Stimulated activated CD4-positive, alpha-beta T cell treated with anti-CD3 and anti-CD28 coated beads, Interleukin-12 subunit alpha, Interleukin-12 subunit beta, amount 100 ng/mL, for 4 hours (primary cell): ENCODE measurements around the gene UBTD1.
A peak's percentile ranks its signal among the peaks of the same experiment; 100 is the strongest.
"Not testable (repeated sequence)": the region's sequence is repeated elsewhere in the genome, so short reads cannot be mapped to it uniquely, and the experiment has no call there.

Experiments used
- DNase-seq: peaks from one replicate; pipeline ENCODE4 v3.0.0-alpha.2; 2020

The UBTD1 gene

DNA sequence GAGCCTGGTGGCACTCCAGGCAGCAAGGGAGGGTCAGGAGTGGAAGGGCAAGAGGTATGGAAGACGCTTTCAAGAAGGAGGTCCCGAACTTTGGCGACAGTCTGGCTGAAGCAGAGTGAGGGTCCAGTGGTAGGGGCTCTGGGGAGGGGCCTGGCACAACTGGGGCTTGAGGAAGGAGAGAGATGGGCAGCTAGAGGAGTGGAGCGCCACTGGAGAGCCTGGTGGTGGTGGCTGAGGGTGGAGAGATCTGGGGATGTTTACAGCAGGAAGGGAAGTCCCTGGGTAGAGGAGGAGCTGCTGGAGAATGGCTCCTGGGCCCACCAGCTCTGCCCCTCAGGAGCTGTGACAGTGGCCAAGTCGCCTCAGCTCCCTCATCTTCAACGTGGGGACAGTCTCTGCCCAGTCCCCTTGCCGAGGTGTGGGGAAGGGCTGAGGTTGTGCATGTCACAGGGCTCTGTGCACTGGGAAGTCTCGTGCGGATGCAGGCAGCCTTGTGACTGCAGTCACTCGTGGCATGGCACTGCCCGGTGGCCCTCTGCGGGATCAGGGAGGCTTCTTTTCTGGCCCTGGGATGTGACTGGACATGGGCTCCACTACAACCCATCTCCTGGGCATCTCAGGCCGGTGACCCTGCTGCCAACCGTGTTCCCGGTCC lies 18.5 kb downstream of the UBTD1 start:
- no peak for DNase-seq

- no peak for DNase-seq
Observed at GRCh38 chr10:97517778-97518300, 19.1 kb downstream of the UBTD1 start.

GRCh38 chr10:97518301-97519043 lies 19.7 kb downstream of the UBTD1 start:
- no peak for DNase-seq

DNA sequence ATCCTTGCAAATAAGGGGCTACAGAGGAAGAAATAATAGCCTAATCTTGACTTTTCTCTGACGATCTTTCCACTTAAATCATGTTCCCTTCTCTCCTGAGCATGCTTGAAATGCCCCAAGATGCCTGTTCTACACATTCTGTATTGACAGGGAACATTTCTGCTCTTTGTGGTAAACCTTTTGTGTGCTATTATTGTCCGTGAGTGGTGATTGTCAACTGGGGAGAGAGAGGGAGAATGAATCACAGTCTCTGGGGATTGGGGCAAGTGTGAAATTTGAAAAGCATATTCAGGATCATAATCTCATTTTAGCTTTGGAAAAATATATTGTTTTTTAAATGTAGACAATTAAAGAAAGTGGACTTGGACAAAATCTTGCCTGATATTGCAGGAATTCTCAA lies 20.6 kb downstream of the UBTD1 start:
- DNase-seq, result no peak

DNA sequence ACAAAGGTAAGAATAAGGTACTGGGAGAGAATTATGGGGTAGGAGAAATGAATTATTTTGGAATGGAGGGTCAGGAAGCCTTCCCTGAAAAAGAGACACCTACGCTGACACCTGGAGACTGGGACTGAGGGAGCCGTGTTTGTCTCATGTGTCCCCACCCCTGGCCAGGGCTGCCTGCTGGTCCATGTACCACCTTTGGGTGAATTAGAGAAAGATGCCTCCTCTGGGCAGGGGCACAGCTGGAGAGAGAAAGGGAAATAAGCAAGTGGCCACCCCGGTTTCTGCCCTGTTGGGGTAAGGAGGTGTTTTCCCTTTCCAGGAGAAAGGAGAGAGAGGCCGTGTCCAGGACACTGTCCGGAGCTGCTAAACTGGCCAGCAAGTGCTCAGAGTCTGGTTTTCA lies 21.8 kb downstream of the UBTD1 start:
- no peak for DNase-seq

DNA sequence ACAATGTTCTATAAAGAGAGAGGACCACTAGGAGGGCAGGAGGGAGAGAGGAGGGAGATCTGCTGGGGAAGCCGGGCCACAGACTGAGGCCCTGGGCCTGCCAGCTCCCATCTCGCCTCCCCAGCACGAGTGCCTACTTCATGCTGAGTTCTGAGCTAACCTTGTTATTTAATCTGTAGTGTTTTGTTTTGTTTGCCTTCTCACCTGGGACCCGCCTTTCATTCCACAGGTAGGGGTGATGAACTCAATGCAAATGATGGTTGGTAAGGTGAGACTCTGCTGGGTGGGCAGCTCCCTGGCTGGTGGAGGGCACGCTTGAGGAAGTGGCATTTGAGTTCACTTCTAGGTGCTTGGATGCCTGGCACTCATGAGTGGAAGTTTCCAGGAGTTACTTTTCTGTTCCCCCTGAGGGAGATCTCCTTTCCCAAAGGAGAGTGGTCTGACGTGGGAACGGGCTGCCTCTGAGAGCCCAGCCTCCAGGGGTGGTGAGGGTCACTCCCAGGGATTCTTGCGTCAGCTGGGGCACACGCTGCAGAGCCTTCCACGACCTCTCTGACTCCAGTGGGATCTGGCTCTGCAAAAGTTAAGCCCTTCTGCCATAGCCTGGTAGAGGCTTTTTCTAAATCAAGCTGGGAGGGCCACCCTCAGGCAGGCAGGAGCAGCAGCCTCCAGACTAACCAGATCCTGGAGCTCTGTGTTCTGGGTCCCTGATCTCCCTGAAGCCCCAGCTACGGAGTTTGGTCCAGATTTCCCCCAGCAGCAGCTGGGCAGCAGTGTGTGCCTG lies 22.4 kb downstream of the UBTD1 start:
- no peak for DNase-seq

DNA sequence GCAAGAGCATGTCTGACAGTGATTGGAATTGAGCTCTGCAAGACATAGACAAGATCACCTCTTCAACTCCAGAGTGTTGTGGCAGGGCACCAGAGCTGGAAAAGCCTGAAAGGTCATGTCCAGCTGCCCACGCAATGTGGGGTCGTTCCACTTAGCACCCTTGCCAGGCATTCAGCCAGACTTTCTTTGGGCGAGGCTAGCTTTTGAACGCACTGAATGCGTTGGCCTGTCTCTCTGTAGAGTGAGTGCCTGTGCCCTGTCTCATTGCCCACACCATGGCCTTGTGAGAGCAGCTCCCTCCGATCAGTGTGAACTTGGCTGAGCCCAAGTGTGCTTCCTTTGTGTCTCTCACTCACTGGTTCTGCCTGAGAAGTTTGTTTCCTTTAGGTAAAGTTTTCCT lies 23.3 kb downstream of the UBTD1 start:
- no peak for DNase-seq

GRCh38 chr10:97522937-97523336 lies 24.2 kb downstream of the UBTD1 start:
- no peak for DNase-seq

- DNase-seq, result no peak
Observed at GRCh38 chr10:97525086-97525485, 26.4 kb downstream of the UBTD1 start.

GRCh38 chr10:97525683-97526110 lies 27.0 kb downstream of the UBTD1 start:
- no peak for DNase-seq

DNA sequence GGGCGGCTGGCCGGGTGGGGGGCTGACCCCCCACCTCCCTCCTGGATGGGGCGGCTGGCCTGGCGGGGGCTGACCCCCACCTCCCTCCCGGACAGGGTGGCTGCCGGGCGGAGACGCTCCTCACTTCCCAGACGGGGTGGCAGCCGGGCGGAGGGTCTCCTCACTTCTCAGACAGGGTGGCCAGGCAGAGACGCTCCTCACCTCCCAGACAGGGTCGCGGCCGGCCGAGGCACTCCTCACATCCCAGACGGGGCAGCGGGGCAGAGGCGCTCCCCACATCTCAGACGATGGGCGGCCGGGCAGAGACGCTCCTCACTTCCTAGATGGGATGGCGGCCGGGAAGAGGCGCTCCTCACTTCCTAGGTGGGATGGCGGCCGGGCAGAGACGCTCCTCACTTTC lies 30.2 kb downstream of the UBTD1 start:
- DNase-seq, result not testable (repeated sequence)

DNA sequence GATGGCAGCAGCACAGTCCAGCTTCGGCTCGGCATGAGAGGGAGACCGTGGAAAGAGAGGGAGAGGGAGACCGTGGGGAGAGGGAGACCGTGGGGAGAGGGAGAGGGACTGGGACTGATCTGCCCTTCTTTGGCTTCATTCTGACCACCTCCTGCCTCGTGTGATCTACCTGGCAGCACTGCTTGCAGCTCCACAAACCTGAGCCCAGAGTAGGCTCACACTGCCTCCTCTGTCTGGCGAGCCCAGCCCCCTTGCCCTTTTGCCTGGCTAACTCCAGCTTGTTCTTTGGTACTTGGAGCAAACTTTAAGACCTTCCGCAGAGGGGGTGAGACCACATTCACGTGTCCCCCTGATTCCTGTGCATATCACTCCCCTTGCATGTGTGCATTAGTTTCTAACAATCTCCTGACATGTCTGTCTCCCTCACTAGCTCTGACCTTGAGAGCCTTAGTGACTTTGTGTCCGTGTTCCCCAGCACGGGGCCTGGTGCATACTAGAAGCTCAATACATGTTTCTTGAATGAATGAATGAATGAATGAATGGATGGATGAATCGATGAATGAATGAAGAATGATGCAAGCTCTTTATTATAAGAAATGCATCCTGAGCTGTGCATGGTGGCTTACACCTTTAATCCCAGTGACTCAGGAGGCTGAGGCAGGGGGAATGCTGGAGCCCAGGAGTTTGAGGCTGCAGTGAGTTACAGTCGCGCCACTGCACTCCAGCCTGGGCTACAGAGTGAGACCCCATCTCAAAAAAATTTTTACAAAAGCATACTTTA lies 31.2 kb downstream of the UBTD1 start:
- DNase-seq, result no peak

DNA sequence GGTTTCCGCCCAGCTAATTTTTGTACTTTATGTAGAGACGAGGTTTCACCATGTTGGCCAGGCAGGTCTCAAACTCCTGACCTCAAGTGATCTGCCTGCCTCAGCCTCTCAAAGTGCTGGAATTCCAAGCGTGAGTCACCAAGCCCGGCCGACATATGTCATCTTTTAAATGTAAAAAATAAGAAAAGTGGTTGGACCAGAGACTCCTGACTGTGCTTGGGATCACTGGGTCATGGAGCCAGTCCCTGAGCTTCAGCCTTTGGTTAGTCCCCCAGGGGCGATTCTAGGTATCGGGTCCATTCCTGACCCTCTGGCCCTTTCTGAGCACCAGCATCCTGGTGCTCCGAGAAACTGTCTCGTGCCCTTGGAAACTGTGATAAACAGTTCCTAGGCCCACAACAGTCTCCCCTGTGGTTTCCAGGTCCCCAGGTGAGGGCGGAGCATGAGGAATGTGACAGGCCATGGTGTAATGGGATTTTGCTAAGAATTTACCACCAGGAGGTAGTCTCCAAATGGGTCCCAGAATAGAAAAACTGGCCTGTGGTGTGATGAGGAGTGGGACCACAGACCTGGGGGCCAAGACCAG lies 32.8 kb downstream of the UBTD1 start:
- DNase-seq, result no peak

GRCh38 chr10:97532935-97533671 lies 34.4 kb downstream of the UBTD1 start:
- no peak for DNase-seq

DNA sequence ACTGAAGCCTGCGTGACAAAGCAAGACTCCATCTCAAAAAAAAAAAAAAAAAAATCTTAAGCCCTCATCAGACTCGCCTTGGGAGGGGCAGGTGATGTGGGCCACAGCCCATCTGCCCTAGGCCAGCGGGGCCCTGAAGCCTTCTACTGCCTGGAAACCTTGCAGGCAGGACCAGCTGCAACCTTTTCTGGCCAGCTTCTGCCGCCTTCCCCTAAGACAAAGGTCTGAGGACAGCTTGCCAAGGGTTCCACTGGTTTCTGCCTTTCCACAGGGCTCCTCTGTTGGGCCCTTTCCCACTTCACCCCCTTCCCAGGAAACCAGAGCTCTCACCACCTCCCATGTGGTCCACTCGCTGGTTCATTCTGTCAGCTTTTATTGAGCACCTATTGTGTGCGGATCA lies 35.2 kb downstream of the UBTD1 start:
- no peak for DNase-seq

DNA sequence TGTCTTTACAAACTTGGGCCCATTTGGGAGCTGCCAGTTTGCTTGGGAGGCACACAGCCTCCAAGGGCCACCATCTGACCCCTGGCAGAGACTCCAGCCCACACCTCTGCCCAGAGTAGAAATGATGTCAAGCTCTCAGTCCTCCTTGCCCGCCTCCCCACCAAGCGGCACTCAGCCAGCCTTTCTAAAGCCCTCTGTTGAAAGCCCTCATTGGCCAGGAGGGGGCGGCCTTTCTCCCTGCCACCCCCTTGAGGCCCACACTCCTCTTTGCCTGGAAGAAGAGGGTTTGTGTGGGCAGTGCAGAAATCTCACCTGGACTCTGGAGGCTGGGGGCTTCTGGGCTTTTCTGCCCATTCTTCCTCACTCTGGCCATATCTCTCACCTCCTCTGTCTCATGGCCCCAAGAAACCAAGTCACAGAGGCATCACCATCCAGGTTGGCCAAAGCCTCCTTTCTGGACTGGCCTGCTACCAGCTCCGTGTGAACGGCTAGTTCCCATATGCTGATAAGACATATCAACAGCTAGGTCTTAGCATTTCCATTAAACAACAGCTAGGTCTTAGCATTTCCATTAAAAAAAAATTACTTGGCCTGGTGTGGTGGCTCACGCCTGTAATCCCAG lies 36.1 kb downstream of the UBTD1 start:
- peak; percentile 36 for DNase-seq

GRCh38 chr10:97537186-97537869 lies 38.6 kb downstream of the UBTD1 start:
- no peak for DNase-seq

DNA sequence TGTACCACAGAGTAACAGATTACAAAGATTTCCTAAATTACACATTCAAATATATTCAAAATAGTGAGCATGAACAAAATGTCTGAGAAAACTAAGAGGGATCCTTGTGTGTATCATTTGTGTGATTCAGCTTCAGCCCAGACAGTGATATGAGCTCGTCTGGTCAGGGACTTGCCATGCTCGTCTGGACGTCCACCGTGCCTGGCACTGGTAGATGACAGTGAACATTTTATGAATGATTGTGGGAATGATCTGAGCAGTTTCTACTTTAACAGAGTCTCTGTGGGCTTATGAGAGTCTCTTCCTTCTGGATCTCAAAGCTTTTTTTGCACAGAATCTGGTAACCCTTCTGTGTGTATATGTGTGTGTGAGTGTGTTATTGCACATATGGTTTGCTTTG lies 39.7 kb downstream of the UBTD1 start:
- no peak for DNase-seq

DNA sequence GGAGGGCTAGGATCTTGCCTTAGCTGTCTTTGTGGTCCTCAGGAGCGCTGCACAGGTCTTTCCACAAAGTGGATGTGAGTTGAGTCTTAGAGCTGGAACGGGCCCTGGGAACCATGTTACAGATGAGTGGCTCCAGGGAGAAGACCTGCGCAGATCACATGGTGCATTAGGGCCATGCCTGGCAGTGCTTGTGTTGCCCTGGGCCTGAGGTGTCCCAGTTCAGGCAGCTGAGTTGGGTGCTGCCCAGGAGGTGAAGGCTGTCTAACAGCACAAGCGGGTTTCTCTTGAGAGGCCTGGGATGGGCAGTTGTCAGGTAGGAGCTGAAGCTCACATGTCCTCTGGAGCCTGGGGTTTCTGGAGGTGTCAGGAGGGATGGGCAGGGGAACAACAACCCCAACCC lies 40.1 kb downstream of the UBTD1 start:
- no peak for DNase-seq

DNA sequence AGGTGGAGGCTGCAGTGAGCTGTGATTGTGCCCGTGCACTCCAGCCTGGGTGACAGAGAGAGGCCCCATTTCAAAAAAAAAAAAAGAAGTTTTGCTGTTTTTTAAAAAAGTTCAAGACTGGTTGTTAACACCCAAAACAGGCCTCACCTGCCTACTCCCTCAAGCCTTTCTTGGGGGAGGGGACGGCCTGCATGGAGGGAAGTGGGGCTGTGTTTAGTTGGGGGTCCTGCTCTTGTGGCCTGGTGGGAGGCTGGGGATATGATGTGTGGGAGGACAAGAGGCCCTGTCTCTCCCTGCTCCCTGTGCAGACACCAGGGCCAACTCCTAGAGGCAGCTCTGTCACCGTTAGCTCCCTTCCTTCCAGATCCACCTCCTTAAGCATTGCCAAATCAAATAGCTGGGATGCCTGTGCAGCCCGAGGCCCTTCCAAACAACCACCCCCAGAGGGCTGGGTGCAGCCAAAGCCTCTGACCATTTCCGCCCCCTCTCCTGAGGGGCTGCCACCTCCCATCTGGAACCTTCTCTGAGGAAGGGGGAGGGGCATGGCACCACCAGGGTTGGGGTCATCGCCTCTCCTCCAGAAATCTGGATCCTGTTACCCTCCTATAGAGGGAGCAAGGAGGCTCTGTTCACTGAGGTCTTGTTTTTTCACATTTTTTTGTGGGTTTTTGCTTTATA lies 40.9 kb downstream of the UBTD1 start:
- no peak for DNase-seq
